H9 (cell line): ENCODE data around the gene WDR20. TPM values are rescaled to one million over a fixed set of nuclear protein-coding genes. Genes with fewer than 3 reads are reported as not detected.

Experiments
- DNase-seq: peaks from one replicate; pipeline ENCODE4 v3.0.0-alpha.2; 2017
- H2AFZ ChIP-seq: one replicate; pipeline ENCODE4 v1.6.1; 2013; ENCODE audit warnings: mild to moderate bottlenecking, low read length, control low read depth, moderate library complexity
- H2AK5ac ChIP-seq: 2 replicates; pipeline ENCODE4 v1.6.1; 2013; ENCODE audit warnings: low read length, control low read depth, mixed read lengths; ENCODE audit not compliant: insufficient read length
- H2BK120ac ChIP-seq: one replicate; pipeline ENCODE4 v1.6.1; 2013; ENCODE audit warnings: low read depth, mild to moderate bottlenecking, low read length, control low read depth, inconsistent platforms; ENCODE audit not compliant: poor library complexity, severe bottlenecking
- H2BK12ac ChIP-seq: 2 replicates; pipeline ENCODE4 v1.6.1; 2013; ENCODE audit warnings: low read length, control low read depth, mixed read lengths, low read depth; ENCODE audit not compliant: insufficient read length
- H2BK15ac ChIP-seq: 2 replicates; pipeline ENCODE4 v1.6.1; 2013; ENCODE audit warnings: low read depth, low read length, control low read depth
- H2BK20ac ChIP-seq: one replicate; pipeline ENCODE4 v1.6.1; 2013; ENCODE audit warnings: low read depth, mild to moderate bottlenecking, low read length, control low read depth, inconsistent platforms; ENCODE audit not compliant: poor library complexity, severe bottlenecking
- H2BK5ac ChIP-seq: 2 replicates; pipeline ENCODE4 v1.6.1; 2013; ENCODE audit warnings: low read length, control low read depth, mixed read lengths; ENCODE audit not compliant: insufficient read length
- H3K14ac ChIP-seq: 2 replicates; pipeline ENCODE4 v1.6.1; 2013; ENCODE audit warnings: low read length, control low read depth; ENCODE audit not compliant: insufficient read depth
- H3K18ac ChIP-seq: 2 replicates; pipeline ENCODE4 v1.6.1; 2013; ENCODE audit warnings: low read depth, mild to moderate bottlenecking, mixed read lengths, low read length, control low read depth; ENCODE audit not compliant: insufficient read length
- H3K23ac ChIP-seq: 2 replicates; pipeline ENCODE4 v1.6.1; 2013; ENCODE audit warnings: low read length, control low read depth, mixed read lengths, low read depth; ENCODE audit not compliant: insufficient read length
- H3K23me2 ChIP-seq: 2 replicates; pipeline ENCODE4 v1.6.1; 2013; ENCODE audit warnings: low read depth, mild to moderate bottlenecking, mixed read lengths, low read length, control low read depth; ENCODE audit not compliant: insufficient read length, poor library complexity, severe bottlenecking
- H3K27ac ChIP-seq: 2 replicates; pipeline ENCODE4 v1.5.1; 2013; ENCODE audit warnings: low read length, control low read depth, mixed read lengths, low read depth; ENCODE audit not compliant: insufficient read length
- H3K27me3 ChIP-seq: 2 replicates; pipeline ENCODE4 v1.6.1; 2013; ENCODE audit warnings: low read length, control low read depth, inconsistent platforms; ENCODE audit not compliant: insufficient read depth
- H3K4ac ChIP-seq: 2 replicates; pipeline ENCODE4 v1.6.1; 2013; ENCODE audit warnings: low read depth, mild to moderate bottlenecking, control low read depth, inconsistent platforms, low read length, moderate library complexity
- H3K4me1 ChIP-seq: 2 replicates; pipeline ENCODE4 v1.6.1; 2013; ENCODE audit warnings: low read length, control low read depth, inconsistent platforms; ENCODE audit not compliant: insufficient read depth
- H3K4me2 ChIP-seq: 2 replicates; pipeline ENCODE4 v1.6.1; 2013; ENCODE audit warnings: low read length, control low read depth, mixed read lengths; ENCODE audit not compliant: insufficient read length, insufficient read depth
- H3K56ac ChIP-seq: 2 replicates; pipeline ENCODE4 v1.6.1; 2013; ENCODE audit warnings: low read depth, mild to moderate bottlenecking, mixed read lengths, low read length, control low read depth; ENCODE audit not compliant: insufficient read length
- H3K79me1 ChIP-seq: 2 replicates; pipeline ENCODE4 v1.6.1; 2013; ENCODE audit warnings: low read depth, mild to moderate bottlenecking, moderate library complexity, low read length, control low read depth, inconsistent platforms; ENCODE audit not compliant: insufficient read depth, poor library complexity, severe bottlenecking
- H3K79me2 ChIP-seq: 2 replicates; pipeline ENCODE4 v1.6.1; 2013; ENCODE audit warnings: low read length, control low read depth, inconsistent platforms; ENCODE audit not compliant: insufficient read depth
- H3K9ac ChIP-seq: 2 replicates; pipeline ENCODE4 v1.6.1; 2013; ENCODE audit warnings: low read length, control low read depth, mixed read lengths; ENCODE audit not compliant: insufficient read length; ENCODE audit errors: extremely low read depth
- H3K9me3 ChIP-seq: one replicate; pipeline ENCODE4 v1.6.1; 2013; ENCODE audit warnings: low read depth, low read length, inconsistent platforms; ENCODE audit not compliant: control insufficient read depth
- H3T11ph ChIP-seq: one replicate; pipeline ENCODE4 v1.6.1; 2013; ENCODE audit warnings: mild to moderate bottlenecking, low read length, control low read depth, inconsistent platforms
- H4K20me1 ChIP-seq: one replicate; pipeline ENCODE4 v1.6.1; 2013; ENCODE audit not compliant: control insufficient read depth, insufficient read length, insufficient read depth
- H4K5ac ChIP-seq: 2 replicates; pipeline ENCODE4 v1.6.1; 2013; ENCODE audit warnings: low read depth, mild to moderate bottlenecking, mixed read lengths, low read length, control low read depth; ENCODE audit not compliant: insufficient read length
- H4K8ac ChIP-seq: replicated peaks from 2 replicates; pipeline ENCODE4 v1.6.1; 2013; ENCODE audit warnings: low read length, control low read depth, mixed read lengths, low read depth; ENCODE audit not compliant: insufficient read length
- H4K91ac ChIP-seq: 2 replicates; pipeline ENCODE4 v1.6.1; 2013; ENCODE audit warnings: low read depth, mild to moderate bottlenecking, moderate library complexity, mixed read lengths, low read length, control low read depth; ENCODE audit not compliant: insufficient read length
- H3K27ac Mint-ChIP-seq, 3 experiments: 2 replicates in 2 of 3; 3 replicates in 1 of 3; pipeline ENCODE4 v1.8.0; 2020 to 2021; ENCODE audit warnings: mixed read lengths in 3 of 3, mild to moderate bottlenecking in 1 of 3, moderate library complexity in 1 of 3
- H3K27me3 Mint-ChIP-seq: 2 replicates; pipeline ENCODE4 v1.8.0; 2021; ENCODE audit warnings: low read depth, mild to moderate bottlenecking, moderate library complexity, mixed read lengths
- H3K36me3 Mint-ChIP-seq, 3 experiments: 2 replicates in 2 of 3; 3 replicates in 1 of 3; pipeline ENCODE4 v1.8.0; 2020 to 2021; ENCODE audit warnings: low read depth in 3 of 3, mixed read lengths in 3 of 3; ENCODE audit not compliant: insufficient read depth in 1 of 3
- H3K4me1 Mint-ChIP-seq, 2 experiments: 2 replicates each; pipeline ENCODE4 v1.8.0; 2020; ENCODE audit warnings: mixed read lengths in 2 of 2
- H3K4me3 Mint-ChIP-seq, 2 experiments: 2 replicates in 1 of 2; 3 replicates in 1 of 2; pipeline ENCODE4 v1.8.0; 2020 to 2021; ENCODE audit warnings: mild to moderate bottlenecking in 2 of 2, mixed read lengths in 2 of 2, moderate library complexity in 1 of 2
- H3K9me3 Mint-ChIP-seq, 2 experiments: 2 replicates in 1 of 2; 3 replicates in 1 of 2; pipeline ENCODE4 v1.8.0; 2020; ENCODE audit warnings: mild to moderate bottlenecking in 2 of 2, mixed read lengths in 2 of 2, moderate library complexity in 1 of 2
- CTCF ChIP-seq: fragments of 200-600 bp; sonication (generic); conservative IDR thresholded peaks from 3 replicates; pipeline ENCODE4 v1.8.0; 2021; ENCODE audit warnings: antibody characterized with exemption, mild to moderate bottlenecking
- WGBS: extraction: QIAGEN DNeasy Blood & Tissue Kit; methylation state at CpG from one replicate; pipeline ENCODE4 v1.1.7; 2013; ENCODE audit warnings: missing lambda C conversion rate, low lambda C conversion rate, mixed read lengths; ENCODE audit not compliant: insufficient read length; ENCODE audit errors: extremely low coverage; 5-methylcytosine and 5-hydroxymethylcytosine counted together
- total RNA-seq: library from RNA; stranded (reverse); gene quantifications from 2 replicates; pipeline ENCODE4 v1.2.1, GENCODE V29; 2021

WDR20 gene
- total RNA-seq, 1 experiment from 2014 or later = 31.6 TPM

GRCh38 chr14:102215576-102216250, 76.0 kb downstream of the WDR20 start:
- no peak for TF ChIP-seq CTCF
- H2AFZ ChIP-seq = no peak overlapping the region
- H3K4me2 ChIP-seq = no peak overlapping the region
- DNase-seq = no peak
- Mint-ChIP-seq H3K27me3 (no peaks in the 10 kb centered on the region), H3K27ac (peak overlapping the region in 2 of 3 experiments; percentile 71 to 82; a peak in 5 of 7 replicates), H3K4me3 (no peak overlapping the region), H3K4me1 (peaks cover 9 to 22% of the 10 kb centered on the region in 2 experiments), H3K9me3 (no peaks in the 10 kb centered on the region), H3K36me3 (no peaks in the 10 kb centered on the region; a peak in 2 of 7 replicates)
- no peaks in the 10 kb centered on the region for H3K27me3 ChIP-seq
- no peak overlapping the region for H2BK5ac ChIP-seq
- no peak overlapping the region for H4K8ac ChIP-seq
- no peak overlapping the region for H2BK15ac ChIP-seq
- H3T11ph ChIP-seq = no peak overlapping the region
- H2BK20ac ChIP-seq = no peak overlapping the region
- no peaks in the 10 kb centered on the region for H3K79me1 ChIP-seq
- no peak overlapping the region for H4K5ac ChIP-seq
- no peak overlapping the region for H3K56ac ChIP-seq
- no peak overlapping the region for H3K9ac ChIP-seq
- H3K27ac ChIP-seq = no peak overlapping the region
- no peaks in the 10 kb centered on the region for H3K4me1 ChIP-seq
- H3K18ac ChIP-seq = no peak overlapping the region
- H4K91ac ChIP-seq = no peak overlapping the region
- H3K14ac ChIP-seq = no peak overlapping the region
- no CpG with 5 or more reads among the region's 20 CpGs for WGBS
- no peak overlapping the region for H2BK120ac ChIP-seq
- no peaks in the 10 kb centered on the region for H3K23me2 ChIP-seq
- H3K4ac ChIP-seq = no peak overlapping the region
- no peak overlapping the region for H3K23ac ChIP-seq
- no peak overlapping the region for H2AK5ac ChIP-seq
- no peaks in the 10 kb centered on the region for H4K20me1 ChIP-seq
- no peaks in the 10 kb centered on the region for H3K9me3 ChIP-seq
- H3K79me2 ChIP-seq = no peaks in the 10 kb centered on the region
- no peak overlapping the region for H2BK12ac ChIP-seq
